K562 (cell line): ENCODE results near the gene DYRK4.

ENCODE experiments used
- FOSL1 ChIP-seq: fragments of 200-800 bp; sonication (Bioruptor generic); conservative IDR thresholded peaks from 2 replicates; pipeline ENCODE4 v1.6.1; 2016; ENCODE audit warnings: missing genetic modification characterization, missing compliant biosample characterization
- FOXJ3 ChIP-seq: sonication (generic); formaldehyde crosslinking; IDR thresholded peaks from 2 replicates; pipeline ENCODE4 v1.4.0; 2020; ENCODE audit warnings: mild to moderate bottlenecking, missing genetic modification reagents
- FOXK1 ChIP-seq: sonication (generic); formaldehyde crosslinking; IDR thresholded peaks from 2 replicates; pipeline ENCODE4 v1.8.0; 2022; ENCODE audit warnings: missing genetic modification reagents, mild to moderate bottlenecking, borderline replicate concordance
- GABPA ChIP-seq: fragments of 200-800 bp; sonication (Bioruptor generic); conservative IDR thresholded peaks from 2 replicates; pipeline ENCODE4 v1.6.1; 2016; ENCODE audit warnings: low read depth, missing genetic modification characterization, missing compliant biosample characterization
- MAFK ChIP-seq: IDR thresholded peaks from 2 replicates; pipeline ENCODE4 v1.6.1; 2011; ENCODE audit warnings: low read length, improper control_type of control experiment
- NFYB ChIP-seq: IDR thresholded peaks from 2 replicates; pipeline ENCODE4 v1.6.1; 2011; ENCODE audit warnings: mild to moderate bottlenecking, moderate library complexity; ENCODE audit not compliant: insufficient read length; ENCODE audit errors: extremely low read depth
- PHF20 ChIP-seq: fragments of 450-650 bp; IDR thresholded peaks from 2 replicates; pipeline ENCODE4 v1.6.1; 2018; ENCODE audit not compliant: partially characterized antibody
- TF ChIP-seq, protein P1 (sequence below), 3 experiments: IDR thresholded peaks in 2 of 3; conservative IDR thresholded peaks in 1 of 3; 2 replicates each; pipeline ENCODE4 v1.5.1; 2011 to 2012; ENCODE audit warnings: low read length in 3 of 3, mild to moderate bottlenecking in 3 of 3, control low read depth in 2 of 3, improper control_type of control experiment in 1 of 3, inconsistent platforms in 1 of 3, low read depth in 1 of 3, mixed read lengths in 1 of 3, moderate library complexity in 1 of 3; ENCODE audit not compliant: insufficient read depth in 2 of 3
- TF ChIP-seq, protein P2 (sequence below): fragments of 250-450 bp; sonication (Bioruptor Pico); IDR thresholded peaks from 2 replicates; pipeline ENCODE4 v1.9.0; 2021; ENCODE audit warnings: mild to moderate bottlenecking, inconsistent platforms
- TF ChIP-seq, protein P3 (sequence below): fragments of 450-650 bp; IDR thresholded peaks from 2 replicates; pipeline ENCODE4 v1.6.1; 2016
- TF ChIP-seq, protein P4 (sequence below): sonication (generic); formaldehyde crosslinking; IDR thresholded peaks from 2 replicates; pipeline ENCODE4 v1.8.0; 2022; ENCODE audit warnings: mild to moderate bottlenecking, missing genetic modification reagents, borderline replicate concordance

DNA sequence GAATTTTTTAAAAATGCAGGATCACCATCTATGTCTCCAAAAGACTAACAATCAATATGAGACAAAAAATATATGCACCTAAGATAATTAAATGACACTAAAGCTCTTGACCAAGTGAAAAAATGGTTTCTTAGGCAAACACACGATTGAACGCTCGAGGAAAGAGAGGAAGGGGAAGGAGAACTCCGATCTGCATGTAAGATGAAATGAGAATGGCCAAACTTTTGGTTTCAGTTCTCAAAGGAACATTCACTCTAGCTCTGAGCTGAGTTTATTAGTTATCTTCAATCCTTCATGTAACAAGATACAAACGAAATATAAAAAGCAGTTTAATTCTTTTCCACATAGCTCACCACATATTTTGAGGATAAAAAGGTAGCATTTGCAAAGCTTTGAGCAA, 2.8 kb downstream of the DYRK4 start:
- no peak for TF ChIP-seq FOSL1 (tag)
- TF ChIP-seq NFYB, result no peak
- no peak for TF ChIP-seq PHF20
- TF ChIP-seq, protein P1, sequence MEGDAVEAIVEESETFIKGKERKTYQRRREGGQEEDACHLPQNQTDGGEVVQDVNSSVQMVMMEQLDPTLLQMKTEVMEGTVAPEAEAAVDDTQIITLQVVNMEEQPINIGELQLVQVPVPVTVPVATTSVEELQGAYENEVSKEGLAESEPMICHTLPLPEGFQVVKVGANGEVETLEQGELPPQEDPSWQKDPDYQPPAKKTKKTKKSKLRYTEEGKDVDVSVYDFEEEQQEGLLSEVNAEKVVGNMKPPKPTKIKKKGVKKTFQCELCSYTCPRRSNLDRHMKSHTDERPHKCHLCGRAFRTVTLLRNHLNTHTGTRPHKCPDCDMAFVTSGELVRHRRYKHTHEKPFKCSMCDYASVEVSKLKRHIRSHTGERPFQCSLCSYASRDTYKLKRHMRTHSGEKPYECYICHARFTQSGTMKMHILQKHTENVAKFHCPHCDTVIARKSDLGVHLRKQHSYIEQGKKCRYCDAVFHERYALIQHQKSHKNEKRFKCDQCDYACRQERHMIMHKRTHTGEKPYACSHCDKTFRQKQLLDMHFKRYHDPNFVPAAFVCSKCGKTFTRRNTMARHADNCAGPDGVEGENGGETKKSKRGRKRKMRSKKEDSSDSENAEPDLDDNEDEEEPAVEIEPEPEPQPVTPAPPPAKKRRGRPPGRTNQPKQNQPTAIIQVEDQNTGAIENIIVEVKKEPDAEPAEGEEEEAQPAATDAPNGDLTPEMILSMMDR (IDR thresholded peaks at IDR 0.05 in 2 of 3, conservative IDR thresholded peaks at IDR 0.05 in 1 of 3; ENCODE audit: insufficient read depth in 2 of 3, low read depth in 1 of 3, low read length in 3 of 3), result no peak
- no peak for TF ChIP-seq GABPA (tag)
- TF ChIP-seq, protein P2, sequence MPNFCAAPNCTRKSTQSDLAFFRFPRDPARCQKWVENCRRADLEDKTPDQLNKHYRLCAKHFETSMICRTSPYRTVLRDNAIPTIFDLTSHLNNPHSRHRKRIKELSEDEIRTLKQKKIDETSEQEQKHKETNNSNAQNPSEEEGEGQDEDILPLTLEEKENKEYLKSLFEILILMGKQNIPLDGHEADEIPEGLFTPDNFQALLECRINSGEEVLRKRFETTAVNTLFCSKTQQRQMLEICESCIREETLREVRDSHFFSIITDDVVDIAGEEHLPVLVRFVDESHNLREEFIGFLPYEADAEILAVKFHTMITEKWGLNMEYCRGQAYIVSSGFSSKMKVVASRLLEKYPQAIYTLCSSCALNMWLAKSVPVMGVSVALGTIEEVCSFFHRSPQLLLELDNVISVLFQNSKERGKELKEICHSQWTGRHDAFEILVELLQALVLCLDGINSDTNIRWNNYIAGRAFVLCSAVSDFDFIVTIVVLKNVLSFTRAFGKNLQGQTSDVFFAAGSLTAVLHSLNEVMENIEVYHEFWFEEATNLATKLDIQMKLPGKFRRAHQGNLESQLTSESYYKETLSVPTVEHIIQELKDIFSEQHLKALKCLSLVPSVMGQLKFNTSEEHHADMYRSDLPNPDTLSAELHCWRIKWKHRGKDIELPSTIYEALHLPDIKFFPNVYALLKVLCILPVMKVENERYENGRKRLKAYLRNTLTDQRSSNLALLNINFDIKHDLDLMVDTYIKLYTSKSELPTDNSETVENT (CRISPR knock-in tag), result no peak
- no peak for TF ChIP-seq MAFK
- TF ChIP-seq, protein P3, sequence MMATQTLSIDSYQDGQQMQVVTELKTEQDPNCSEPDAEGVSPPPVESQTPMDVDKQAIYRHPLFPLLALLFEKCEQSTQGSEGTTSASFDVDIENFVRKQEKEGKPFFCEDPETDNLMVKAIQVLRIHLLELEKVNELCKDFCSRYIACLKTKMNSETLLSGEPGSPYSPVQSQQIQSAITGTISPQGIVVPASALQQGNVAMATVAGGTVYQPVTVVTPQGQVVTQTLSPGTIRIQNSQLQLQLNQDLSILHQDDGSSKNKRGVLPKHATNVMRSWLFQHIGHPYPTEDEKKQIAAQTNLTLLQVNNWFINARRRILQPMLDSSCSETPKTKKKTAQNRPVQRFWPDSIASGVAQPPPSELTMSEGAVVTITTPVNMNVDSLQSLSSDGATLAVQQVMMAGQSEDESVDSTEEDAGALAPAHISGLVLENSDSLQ, result no peak
- TF ChIP-seq, protein P4, sequence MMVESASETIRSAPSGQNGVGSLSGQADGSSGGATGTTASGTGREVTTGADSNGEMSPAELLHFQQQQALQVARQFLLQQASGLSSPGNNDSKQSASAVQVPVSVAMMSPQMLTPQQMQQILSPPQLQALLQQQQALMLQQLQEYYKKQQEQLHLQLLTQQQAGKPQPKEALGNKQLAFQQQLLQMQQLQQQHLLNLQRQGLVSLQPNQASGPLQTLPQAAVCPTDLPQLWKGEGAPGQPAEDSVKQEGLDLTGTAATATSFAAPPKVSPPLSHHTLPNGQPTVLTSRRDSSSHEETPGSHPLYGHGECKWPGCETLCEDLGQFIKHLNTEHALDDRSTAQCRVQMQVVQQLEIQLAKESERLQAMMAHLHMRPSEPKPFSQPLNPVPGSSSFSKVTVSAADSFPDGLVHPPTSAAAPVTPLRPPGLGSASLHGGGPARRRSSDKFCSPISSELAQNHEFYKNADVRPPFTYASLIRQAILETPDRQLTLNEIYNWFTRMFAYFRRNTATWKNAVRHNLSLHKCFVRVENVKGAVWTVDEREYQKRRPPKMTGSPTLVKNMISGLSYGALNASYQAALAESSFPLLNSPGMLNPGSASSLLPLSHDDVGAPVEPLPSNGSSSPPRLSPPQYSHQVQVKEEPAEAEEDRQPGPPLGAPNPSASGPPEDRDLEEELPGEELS, result no peak
- no peak for TF ChIP-seq FOXJ3
- no peak for TF ChIP-seq FOXK1 (CRISPR knock-in tag)
